Measurements from ENCODE around the gene MT1B. TPM values are rescaled to one million over a fixed set of nuclear protein-coding genes. Genes with fewer than 3 reads are reported as not detected.
A peak's percentile ranks its signal among the peaks of the same experiment; 100 is the strongest.

The MT1B gene
- not detected in 2 replicates for total RNA-seq

DNA sequence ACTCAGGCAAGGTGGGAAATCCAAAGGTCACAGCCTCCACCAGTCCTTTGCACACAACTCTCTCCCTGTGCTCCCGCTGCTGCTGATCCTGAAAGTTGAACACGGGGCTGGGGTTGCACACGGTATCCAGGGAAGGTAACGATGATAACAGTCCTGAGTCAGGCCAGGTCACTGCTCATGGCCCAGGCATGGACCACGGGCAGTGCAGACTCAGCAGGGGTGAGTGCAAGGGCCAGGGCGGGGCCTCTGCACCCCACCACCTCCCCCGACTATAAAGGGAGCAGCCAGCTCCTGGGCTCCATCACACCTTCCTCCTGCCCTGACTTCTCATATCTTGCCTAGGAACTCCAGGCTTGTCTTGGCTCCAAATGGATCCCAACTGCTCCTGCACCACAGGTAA is at the start of gene MT1B:
Gene MT1B, plus strand, starts transcription at position 301 of the 400 bp plus-strand sequence. Its CDS starts 68 bp downstream, at position 369.
- no peaks in the 10 kb centered on the region for H3K4me1 Mint-ChIP-seq
- intact Hi-C loops (cut with micrococcal nuclease), result no loop called here

GRCh38 chr16:56603589-56603988 is 48.1 kb upstream of the MT1B start:
- peaks cover 30% of the 10 kb centered on the region for H3K4me1 Mint-ChIP-seq
- no peak overlapping the region for H3K27ac Mint-ChIP-seq
- intact Hi-C loops (cut with micrococcal nuclease), result no loop called here
- no peaks in the 10 kb centered on the region for H3K9me3 Mint-ChIP-seq
- peaks cover 18% of the 10 kb centered on the region for H3K27me3 Mint-ChIP-seq
- no peak overlapping the region for H3K4me3 Mint-ChIP-seq
- DNase-seq, result peak; percentile 73
- H3K36me3 Mint-ChIP-seq (ENCODE audit: low read depth), result no peaks in the 10 kb centered on the region

More for the DNA sequence above, at the start of gene MT1B:
- Mint-ChIP-seq H3K4me3 (no peak within 1 kb of the TSS), H3K9me3 (no peaks in the 10 kb centered on the region), H3K27ac (no peak within 1 kb of the TSS), H3K27me3 (peaks cover 41% of the 10 kb centered on the region), H3K36me3 (ENCODE audit: low read depth) (no peaks in the 10 kb centered on the region)
- DNase-seq, result no peak

DNA sequence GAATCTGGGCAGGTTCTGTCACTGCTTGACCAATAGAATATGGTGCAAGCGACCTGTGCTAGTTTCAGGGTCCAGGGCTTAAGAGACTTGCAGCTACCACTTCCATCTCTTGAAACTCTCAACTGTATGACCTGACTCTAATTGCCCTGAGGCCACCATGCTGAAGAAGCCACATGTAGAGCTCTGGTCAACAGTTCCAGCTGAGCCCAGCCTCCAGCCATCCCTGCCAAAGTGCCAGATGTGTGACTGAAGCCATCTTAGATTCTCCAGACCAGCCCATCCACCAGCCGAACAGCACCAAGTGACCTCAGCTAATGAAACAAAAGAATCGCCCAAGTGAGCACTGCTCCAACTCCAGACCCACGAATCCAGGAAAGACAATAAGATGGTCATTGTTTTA is 46.7 kb upstream of the MT1B start:
- intact Hi-C loops (cut with micrococcal nuclease), result no loop called here
- H3K27ac Mint-ChIP-seq, result no peak overlapping the region
- H3K9me3 Mint-ChIP-seq, result no peaks in the 10 kb centered on the region
- DNase-seq, result no peak
- H3K4me3 Mint-ChIP-seq, result no peak overlapping the region
- peaks cover 18% of the 10 kb centered on the region for H3K27me3 Mint-ChIP-seq
- peaks cover 5% of the 10 kb centered on the region for H3K36me3 Mint-ChIP-seq (ENCODE audit: low read depth)
- peaks cover 35% of the 10 kb centered on the region for H3K4me1 Mint-ChIP-seq

DNA sequence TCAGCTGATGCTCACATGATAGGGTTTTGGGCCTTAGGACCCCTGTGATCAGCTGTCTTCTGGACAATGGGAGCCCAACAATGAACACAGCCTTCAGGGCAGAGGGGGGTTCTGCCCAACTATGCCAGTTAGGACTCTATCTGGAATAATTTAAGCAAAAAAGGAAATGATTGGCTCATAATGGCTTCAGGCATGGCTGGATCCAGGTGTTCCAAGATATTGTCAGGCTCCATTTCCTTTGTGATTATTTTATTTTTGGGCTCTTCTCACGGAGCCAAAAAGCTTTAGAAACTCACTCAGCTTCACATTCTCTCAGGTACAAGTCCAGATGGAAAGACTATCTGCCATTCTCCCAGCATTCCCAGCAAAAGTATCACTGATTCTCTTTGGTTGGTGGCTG is 46.2 kb upstream of the MT1B start:
- intact Hi-C loops (cut with micrococcal nuclease), result no loop called here
- DNase-seq, result no peak
- no peaks in the 10 kb centered on the region for H3K9me3 Mint-ChIP-seq
- H3K27ac Mint-ChIP-seq, result no peak overlapping the region
- peaks cover 5% of the 10 kb centered on the region for H3K36me3 Mint-ChIP-seq (ENCODE audit: low read depth)
- no peak overlapping the region for H3K4me3 Mint-ChIP-seq
- peaks cover 37% of the 10 kb centered on the region for H3K4me1 Mint-ChIP-seq
- peaks cover 13% of the 10 kb centered on the region for H3K27me3 Mint-ChIP-seq

GRCh38 chr16:56606071-56606475 is 45.6 kb upstream of the MT1B start:
- no peaks in the 10 kb centered on the region for H3K9me3 Mint-ChIP-seq
- H3K4me1 Mint-ChIP-seq, result peaks cover 40% of the 10 kb centered on the region
- DNase-seq, result no peak
- intact Hi-C loops (cut with micrococcal nuclease), result no loop called here
- H3K36me3 Mint-ChIP-seq (ENCODE audit: low read depth), result peaks cover 5% of the 10 kb centered on the region
- no peak overlapping the region for H3K4me3 Mint-ChIP-seq
- H3K27me3 Mint-ChIP-seq, result peaks cover 9% of the 10 kb centered on the region
- H3K27ac Mint-ChIP-seq, result no peak overlapping the region

DNA sequence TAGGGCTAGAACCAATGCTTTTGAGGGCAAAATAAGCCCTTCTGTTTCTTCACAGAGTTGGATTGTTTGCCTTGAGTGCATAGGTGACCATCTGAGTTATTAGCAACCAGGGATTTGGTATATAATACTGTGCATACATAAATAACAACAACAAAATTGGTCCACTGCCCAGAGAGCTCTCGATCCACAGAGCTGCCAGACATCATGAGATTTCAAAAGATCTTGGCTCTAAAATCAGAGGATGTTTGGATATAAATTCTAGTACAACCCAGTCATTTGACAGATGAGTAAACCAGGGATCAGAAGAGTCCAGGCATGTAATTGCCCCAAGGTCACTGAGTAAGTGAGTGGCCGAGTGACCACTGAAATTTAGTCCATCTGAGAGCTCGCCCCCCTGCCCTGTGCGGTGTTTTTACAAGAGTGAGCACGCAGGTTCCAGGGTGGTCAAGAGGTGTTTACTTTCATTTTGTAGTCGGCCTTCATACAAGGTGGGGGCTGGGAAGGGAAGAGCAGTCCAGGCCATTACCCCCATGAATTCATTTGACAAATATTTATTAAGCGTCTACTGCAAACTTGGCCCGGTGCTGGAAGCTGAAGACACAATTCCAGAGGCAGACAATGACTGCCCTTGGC is 45.1 kb upstream of the MT1B start:
- H3K9me3 Mint-ChIP-seq, result no peaks in the 10 kb centered on the region
- H3K27ac Mint-ChIP-seq, result peak overlapping the region; percentile 83
- DNase-seq, result no peak
- peak overlapping the region; percentile 18 for H3K4me3 Mint-ChIP-seq
- H3K4me1 Mint-ChIP-seq, result peaks cover 44% of the 10 kb centered on the region
- intact Hi-C loops (cut with micrococcal nuclease), result no loop called here
- peaks cover 5% of the 10 kb centered on the region for H3K36me3 Mint-ChIP-seq (ENCODE audit: low read depth)
- peaks cover 5% of the 10 kb centered on the region for H3K27me3 Mint-ChIP-seq

- peak overlapping the region; percentile 83 for H3K27ac Mint-ChIP-seq
These were observed 44.5 kb upstream of the MT1B start for GRCh38 chr16:56607109-56607618.

GRCh38 chr16:56607675-56608042 is 44.0 kb upstream of the MT1B start:
- DNase-seq, result no peak
- Mint-ChIP-seq H3K27ac (peak overlapping the region; percentile 83), H3K4me3 (peak overlapping the region; percentile 96), H3K9me3 (no peaks in the 10 kb centered on the region), H3K36me3 (ENCODE audit: low read depth) (peaks cover 5% of the 10 kb centered on the region), H3K4me1 (peaks cover 50% of the 10 kb centered on the region), H3K27me3 (no peaks in the 10 kb centered on the region)
- intact Hi-C loops (cut with micrococcal nuclease), result loop anchor here (1.0 to 2.0 kb wide), 5 partner anchors 18 to 409 kb away; partner anchors contain the start of genes MT1E, MT1F, MT1X and NUDT21

More at GRCh38 chr16:56607109-56607618, 44.5 kb upstream of the MT1B start:
- peaks cover 46% of the 10 kb centered on the region for H3K4me1 Mint-ChIP-seq
- peak; percentile 71 for DNase-seq
- peaks cover 5% of the 10 kb centered on the region for H3K36me3 Mint-ChIP-seq (ENCODE audit: low read depth)
- peak overlapping the region; percentile 39 for H3K4me3 Mint-ChIP-seq
- intact Hi-C loops (cut with micrococcal nuclease), result no loop called here
- peaks cover 1% of the 10 kb centered on the region for H3K27me3 Mint-ChIP-seq
- no peaks in the 10 kb centered on the region for H3K9me3 Mint-ChIP-seq

- peak within 1 kb of the TSS; percentile 96 for H3K4me3 Mint-ChIP-seq
- H3K36me3 Mint-ChIP-seq (ENCODE audit: low read depth), result peaks cover 5% of the 10 kb centered on the region
- DNase-seq, result peak; percentile 98
- no peaks in the 10 kb centered on the region for H3K27me3 Mint-ChIP-seq
- H3K27ac Mint-ChIP-seq, result peak within 1 kb of the TSS; percentile 98
- intact Hi-C loops (cut with micrococcal nuclease), result loop anchor here (1.0 to 2.0 kb wide), 5 partner anchors 17 to 409 kb away; partner anchors contain the start of genes MT1E, MT1F, MT1X and NUDT21
- H3K4me1 Mint-ChIP-seq, result peaks cover 52% of the 10 kb centered on the region
- no peaks in the 10 kb centered on the region for H3K9me3 Mint-ChIP-seq
These were observed 43.4 kb upstream of the MT1B start, which contains the start of gene MT2A for GRCh38 chr16:56608043-56608875. TSS of gene MT2A (plus strand) at chr16:56608584. CDS start at chr16:56608656, 72 bp downstream.

GRCh38 chr16:56608876-56609462 is 42.7 kb upstream of the MT1B start:
- peaks cover 5% of the 10 kb centered on the region for H3K36me3 Mint-ChIP-seq (ENCODE audit: low read depth)
- intact Hi-C loops (cut with micrococcal nuclease), result loop anchor here (1.0 to 2.0 kb wide), 7 partner anchors 8 to 410 kb away; partner anchors contain the start of genes MT1E, MT1F, MT1X and NUDT21
- DNase-seq, result peak; percentile 74
- no peaks in the 10 kb centered on the region for H3K9me3 Mint-ChIP-seq
- no peaks in the 10 kb centered on the region for H3K27me3 Mint-ChIP-seq
- peaks cover 55% of the 10 kb centered on the region for H3K4me1 Mint-ChIP-seq
- peak overlapping the region; percentile 96 for H3K4me3 Mint-ChIP-seq
- peak overlapping the region; percentile 98 for H3K27ac Mint-ChIP-seq

- intact Hi-C loops (cut with micrococcal nuclease), result loop anchor here (1.0 to 2.0 kb wide), 3 partner anchors 8 to 411 kb away; no protein-coding TSS in a partner anchor
- H3K4me1 Mint-ChIP-seq, result peaks cover 61% of the 10 kb centered on the region
These were observed 42.2 kb upstream of the MT1B start for GRCh38 chr16:56609463-56609921.

DNA sequence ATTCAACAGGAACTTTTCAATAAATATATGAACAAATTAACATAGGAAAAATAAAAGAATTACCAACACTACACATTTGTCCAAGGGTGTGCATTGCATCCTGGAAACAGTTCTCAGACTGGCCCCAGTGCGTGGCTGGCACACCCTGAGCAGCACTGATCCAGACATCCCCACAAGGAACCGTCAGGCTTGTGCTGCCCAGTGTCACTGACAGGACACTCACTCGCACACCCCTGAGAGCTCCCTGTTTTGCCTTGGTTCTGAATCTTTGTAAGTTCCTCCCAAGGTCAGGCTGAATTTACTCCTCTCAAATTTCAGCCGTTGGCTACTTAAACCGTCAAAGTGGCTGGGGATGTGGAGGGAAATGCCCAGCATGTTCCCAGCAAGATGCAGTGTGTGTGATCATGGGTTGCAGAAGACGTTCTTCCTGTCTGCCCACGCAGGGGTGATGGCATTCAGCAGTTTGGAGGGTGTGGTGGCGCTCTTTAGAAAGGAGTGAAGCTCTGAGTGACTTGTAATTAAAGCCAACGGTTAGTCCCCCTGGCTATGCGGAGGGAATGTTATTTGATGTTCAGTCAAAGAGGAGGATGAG is 41.6 kb upstream of the MT1B start:
- no peaks in the 10 kb centered on the region for H3K27me3 Mint-ChIP-seq
- peak overlapping the region; percentile 96 for H3K4me3 Mint-ChIP-seq
- H3K4me1 Mint-ChIP-seq, result peaks cover 67% of the 10 kb centered on the region
- H3K27ac Mint-ChIP-seq, result peak overlapping the region; percentile 98
- DNase-seq, result peak; percentile 88
- H3K36me3 Mint-ChIP-seq (ENCODE audit: low read depth), result peaks cover 5% of the 10 kb centered on the region
- intact Hi-C loops (cut with micrococcal nuclease), result loop anchor here (1.0 to 10.0 kb wide), 5 partner anchors 327 to 995 kb away; partner anchors contain the start of gene CCDC102A
- no peaks in the 10 kb centered on the region for H3K9me3 Mint-ChIP-seq

More at GRCh38 chr16:56609463-56609921, 42.2 kb upstream of the MT1B start:
- peak; percentile 93 for DNase-seq
- Mint-ChIP-seq H3K27me3 (no peaks in the 10 kb centered on the region), H3K27ac (peak overlapping the region; percentile 98), H3K9me3 (no peaks in the 10 kb centered on the region), H3K4me3 (peak overlapping the region; percentile 96), H3K36me3 (ENCODE audit: low read depth) (peaks cover 5% of the 10 kb centered on the region)

GRCh38 chr16:56610609-56611111 is 41.0 kb upstream of the MT1B start:
- H3K27ac Mint-ChIP-seq, result peak overlapping the region; percentile 98
- no peak for DNase-seq
- peaks cover 69% of the 10 kb centered on the region for H3K4me1 Mint-ChIP-seq
- peaks cover 5% of the 10 kb centered on the region for H3K36me3 Mint-ChIP-seq (ENCODE audit: low read depth)
- H3K4me3 Mint-ChIP-seq, result peak overlapping the region; percentile 96
- intact Hi-C loops (cut with micrococcal nuclease), result loop anchor here (1.0 to 10.0 kb wide), 5 partner anchors 327 to 994 kb away; partner anchors contain the start of gene CCDC102A
- no peaks in the 10 kb centered on the region for H3K27me3 Mint-ChIP-seq
- H3K9me3 Mint-ChIP-seq, result no peaks in the 10 kb centered on the region
